Endothelial cell of umbilical vein (primary cell): ENCODE measurements around the gene KCNG2. TPM values are rescaled to one million over a fixed set of nuclear protein-coding genes. Genes with fewer than 3 reads are reported as not detected.

ENCODE experiments used
- BruUV-seq: library from RNA; stranded (reverse); fragments of 400-500 nt; replicated peaks from 2 replicates; lab custom pipeline; 2021; lab: Mats Ljungman, UMichigan
- CTCF ChIA-PET: fragments of 300-600, 350-600 bp; sonication (Branson Sonifier 250); formaldehyde crosslinking; loops from one replicate; lab custom pipeline; 2021; ENCODE audit warnings: antibody characterized with exemption, inconsistent platforms; lab: Charles Lee
- POLR2A ChIA-PET: fragments of 300-600, 350-600 bp; sonication (Branson Sonifier 250); formaldehyde crosslinking; loops from one replicate; lab custom pipeline; 2021; ENCODE audit warnings: antibody characterized with exemption, inconsistent platforms; lab: Charles Lee
- DNase-seq: peaks from one replicate; pipeline ENCODE4 v3.0.0-alpha.2; 2011; ENCODE audit warnings: low read depth, low spot score
- FAIRE-seq: peaks from 2 replicates; lab custom pipeline; 2011; peaks lifted over from hg19 to GRCh38; lab: Jason Lieb, UNC
- H2AFZ ChIP-seq: 2 replicates; pipeline ENCODE4 v1.6.0; 2012; ENCODE audit warnings: low read depth, low read length, control low read depth, inconsistent platforms
- H3K27ac ChIP-seq: 2 replicates; pipeline ENCODE4 v1.5.1; 2011; ENCODE audit warnings: low read depth, mild to moderate bottlenecking, control low read depth, low read length, moderate library complexity; ENCODE audit not compliant: insufficient read depth
- H3K27me3 ChIP-seq, 2 experiments: 2 replicates each; pipeline versions ENCODE4 v1.6.0 to v1.6.1; 2011; ENCODE audit warnings: low read length in 2 of 2, mixed read lengths in 1 of 2; ENCODE audit not compliant: control insufficient read depth in 2 of 2, insufficient read depth in 2 of 2
- H3K36me3 ChIP-seq, 2 experiments: 2 replicates in 1 of 2; 3 replicates in 1 of 2; pipeline ENCODE4 v1.5.1; 2011; ENCODE audit warnings: low read length in 2 of 2, mild to moderate bottlenecking in 1 of 2, moderate library complexity in 1 of 2; ENCODE audit not compliant: control insufficient read depth in 2 of 2, insufficient read depth in 2 of 2; ENCODE audit errors: extremely low read depth in 1 of 2
- H3K4me1 ChIP-seq: 3 replicates; pipeline ENCODE4 v1.5.1; 2011; ENCODE audit warnings: mild to moderate bottlenecking, low read length; ENCODE audit not compliant: control insufficient read depth, insufficient read depth; ENCODE audit errors: extremely low read depth
- H3K4me2 ChIP-seq: 2 replicates; pipeline ENCODE4 v1.6.1; 2011; ENCODE audit warnings: low read length, control low read depth, mixed read lengths; ENCODE audit not compliant: insufficient read depth
- H3K4me3 ChIP-seq, 3 experiments: fragments of 200-600 bp in 1 of 3; sonication (generic), shearing (Covaris generic) in 1 of 3; replicated peaks in 1 of 3; 2 replicates each; pipeline ENCODE4 v1.5.1; 2011 to 2016; ENCODE audit warnings: control low read depth in 3 of 3, low read length in 3 of 3, mild to moderate bottlenecking in 2 of 3, inconsistent platforms in 1 of 3, low read depth in 1 of 3, moderate library complexity in 1 of 3; ENCODE audit not compliant: insufficient read depth in 1 of 3
- H3K79me2 ChIP-seq: 2 replicates; pipeline ENCODE4 v1.6.0; 2012; ENCODE audit warnings: low read length, inconsistent platforms; ENCODE audit not compliant: control insufficient read depth, insufficient read depth
- H3K9ac ChIP-seq: replicated peaks from 2 replicates; pipeline ENCODE3; 2011; ENCODE audit warnings: low read length, control low read depth; ENCODE audit not compliant: insufficient read depth; ENCODE audit errors: extremely low read depth
- H3K9me1 ChIP-seq: replicated peaks from 3 replicates; pipeline ENCODE4 v1.6.0; 2011; ENCODE audit warnings: mild to moderate bottlenecking, low read length; ENCODE audit not compliant: control insufficient read depth, insufficient read depth; ENCODE audit errors: extremely low read depth
- H3K9me3 ChIP-seq: replicated peaks from 2 replicates; pipeline ENCODE4 v1.5.1; 2012; ENCODE audit warnings: low read length, inconsistent platforms; ENCODE audit not compliant: control insufficient read depth, insufficient read depth
- H4K20me1 ChIP-seq: replicated peaks from 2 replicates; pipeline ENCODE3; 2011; ENCODE audit warnings: mild to moderate bottlenecking, low read length; ENCODE audit not compliant: control insufficient read depth, insufficient read depth; ENCODE audit errors: extremely low read depth
- CTCF ChIP-seq, 2 donors: IDR thresholded peaks; 1 replicate in 1 of 2; 2 replicates in 1 of 2; pipeline ENCODE4 v1.5.1; 2011; ENCODE audit warnings: low read length in 2 of 2, mild to moderate bottlenecking in 2 of 2, moderate library complexity in 2 of 2, control low read depth in 1 of 2, inconsistent platforms in 1 of 2, low read depth in 1 of 2; ENCODE audit not compliant: insufficient read depth in 1 of 2; ENCODE audit errors: extremely low read depth in 1 of 2
- EZH2 ChIP-seq: IDR thresholded peaks from 2 replicates; pipeline ENCODE4 v1.6.1; 2012; ENCODE audit warnings: borderline replicate concordance, low read depth, mild to moderate bottlenecking, moderate library complexity, low read length, inconsistent platforms; ENCODE audit not compliant: severe bottlenecking
- FOS ChIP-seq: IDR thresholded peaks from 2 replicates; pipeline ENCODE4 v1.6.1; 2011; ENCODE audit warnings: mild to moderate bottlenecking, low read length, moderate library complexity, borderline replicate concordance; ENCODE audit not compliant: insufficient read depth
- GATA2 ChIP-seq: IDR thresholded peaks from 2 replicates; pipeline ENCODE4 v1.7.0; 2011; ENCODE audit warnings: low read depth, mild to moderate bottlenecking, moderate library complexity, mixed read lengths, low read length; ENCODE audit not compliant: insufficient read length, insufficient read depth
- JUN ChIP-seq: IDR thresholded peaks from 2 replicates; pipeline ENCODE4 v1.6.1; 2011; ENCODE audit warnings: borderline replicate concordance, low read depth; ENCODE audit not compliant: insufficient read length, insufficient read depth
- MAX ChIP-seq: IDR thresholded peaks from 2 replicates; pipeline ENCODE4 v1.6.1; 2011; ENCODE audit not compliant: insufficient read depth, insufficient read length
- MYC ChIP-seq: IDR thresholded peaks from one replicate; pipeline ENCODE4 v1.6.1; 2011; ENCODE audit warnings: mild to moderate bottlenecking, low read depth, low read length
- POLR2A ChIP-seq: IDR thresholded peaks from 2 replicates; pipeline ENCODE4 v1.6.1; 2012; ENCODE audit warnings: low read depth, mild to moderate bottlenecking, control low read depth, low read length
- POLR2AphosphoS5 ChIP-seq: IDR thresholded peaks from 2 replicates; pipeline ENCODE4 v1.6.1; 2012; ENCODE audit warnings: low read depth, mild to moderate bottlenecking, control low read depth, low read length, moderate library complexity; ENCODE audit not compliant: insufficient read depth
- dilution Hi-C: fragments of 300-500 bp; cut with MboI; formaldehyde crosslinking; loops from one replicate; pipeline ENCODE4 v1.15.0; 2019; ENCODE audit warnings: low sequenced_read_pairs; ENCODE audit not compliant: extremely low pct_ligation_motif_present
- intact Hi-C: fragments of 100-400 bp; cut with micrococcal nuclease; formaldehyde crosslinking; loops from one replicate; pipeline ENCODE4 v1.10.0; 2022
- polyA plus RNA-seq, 4 experiments: library from polyadenylated mRNA; depleted of rRNA in 3 of 4; stranded (reverse) in 3 of 4; unstranded in 1 of 4; fragments of >200 nt; gene quantifications; 2 replicates each; pipeline versions ENCODE4 v1.2.1 to v1.2.3, GENCODE V29; 2011 to 2012; ENCODE audit warnings: missing spikeins in 1 of 4
- total RNA-seq: library from RNA; stranded (reverse); gene quantifications from 2 replicates; pipeline ENCODE4 v1.2.3, GENCODE V29; 2021

The KCNG2 gene
- total and polyA plus RNA-seq, 2 donors (not counting 3 experiments of a cell fraction or from before 2014, with no cell fraction given), result not detected

GRCh38 chr18:79806976-79807841 is 9.5 kb downstream of the KCNG2 start:
- BruUV-seq, result no TSS peak
- Histone ChIP-seq H3K4me3 (no peak overlapping the region), H3K9ac (no peak overlapping the region), H3K9me3 (no peaks in the 10 kb centered on the region), H3K79me2 (no peaks in the 10 kb centered on the region), H3K36me3 (no peaks in the 10 kb centered on the region), H3K4me1 (no peaks in the 10 kb centered on the region), H4K20me1 (no peaks in the 10 kb centered on the region), H3K27ac (no peak overlapping the region), H2AFZ (no peak overlapping the region), H3K4me2 (no peak overlapping the region), H3K27me3 (no peaks in the 10 kb centered on the region), H3K9me1 (no peaks in the 10 kb centered on the region)
- ChIA-PET CTCF (no interaction called here), POLR2A (no interaction called here)
- FAIRE-seq, result no peak
- dilution Hi-C loops, result no loop called here
- no peak for DNase-seq
- TF ChIP-seq POLR2AphosphoS5 (no peak), FOS (no peak), CTCF (IDR thresholded peaks at IDR 0.05; ENCODE audit: extremely low read depth in 1 of 2, insufficient read depth in 1 of 2, low read depth in 1 of 2, low read length in 2 of 2) (no peak), MAX (no peak), MYC (no peak), POLR2A (no peak), EZH2 (no peak), JUN (no peak), GATA2 (no peak)
- intact Hi-C loops, result no loop called here
